OCI-LY7 (cell line): Measurements from ENCODE around the gene CNPY2. TPM values are rescaled to one million over a fixed set of nuclear protein-coding genes. Genes with fewer than 3 reads are reported as not detected.
A peak's percentile ranks its signal among the peaks of the same experiment; 100 is the strongest.
"Not testable (repeated sequence)": the region's sequence is repeated elsewhere in the genome, so short reads cannot be mapped to it uniquely, and the experiment has no call there.

Experiments
- BruUV-seq: library from RNA; stranded (reverse); fragments of 400-500 nt; replicated peaks from 2 replicates; lab custom pipeline; 2021; lab: Mats Ljungman, UMichigan
- CTCF ChIA-PET: fragments of 300-600 bp; sonication (Branson Sonifier 250); formaldehyde crosslinking; loops from one replicate; lab custom pipeline; 2022; ENCODE audit warnings: antibody characterized with exemption; ENCODE audit not compliant: unreplicated experiment; lab: Charles Lee
- POLR2A ChIA-PET: fragments of 300-600 bp; sonication (Branson Sonifier 250); formaldehyde crosslinking; loops from one replicate; lab custom pipeline; 2022; ENCODE audit warnings: antibody characterized with exemption; lab: Charles Lee
- DNase-seq: peaks from one replicate; pipeline ENCODE4 v3.0.0-alpha.2; 2015; ENCODE audit warnings: low spot score
- H2AFZ ChIP-seq: fragments of 200-600 bp; sonication (generic), shearing (Covaris generic); 2 replicates; pipeline ENCODE4 v1.6.1; 2014; ENCODE audit warnings: mild to moderate bottlenecking, antibody characterized with exemption, low read length, moderate library complexity
- H3K27ac ChIP-seq: fragments of 200-600 bp; sonication (generic); 2 replicates; pipeline ENCODE4 v1.5.1; 2014; ENCODE audit warnings: mixed run types, low read depth, mild to moderate bottlenecking, moderate library complexity, low read length, inconsistent platforms; ENCODE audit not compliant: poor library complexity, severe bottlenecking
- H3K36me3 ChIP-seq: fragments of 200-600 bp; sonication (generic); 2 replicates; pipeline ENCODE4 v1.6.1; 2014; ENCODE audit warnings: mild to moderate bottlenecking, antibody characterized with exemption, low read length, moderate library complexity, mixed read lengths; ENCODE audit not compliant: insufficient read depth
- H3K4me1 ChIP-seq: fragments of 200-600 bp; sonication (generic); 2 replicates; pipeline ENCODE4 v1.5.1; 2014; ENCODE audit warnings: mild to moderate bottlenecking, low read length; ENCODE audit not compliant: insufficient read depth, poor library complexity, severe bottlenecking
- H3K4me2 ChIP-seq: fragments of 200-600 bp; sonication (generic); 2 replicates; pipeline ENCODE4 v1.6.1; 2014; ENCODE audit warnings: mild to moderate bottlenecking, low read length
- H3K4me3 ChIP-seq: fragments of 200-600 bp; sonication (generic); 2 replicates; pipeline ENCODE4 v1.5.1; 2014; ENCODE audit warnings: mild to moderate bottlenecking, low read depth, low read length; ENCODE audit not compliant: poor library complexity, severe bottlenecking
- H3K79me2 ChIP-seq: fragments of 200-600 bp; sonication (generic); 2 replicates; pipeline ENCODE4 v1.6.1; 2016; ENCODE audit warnings: low read depth, mild to moderate bottlenecking, low read length, moderate library complexity, mixed read lengths; ENCODE audit not compliant: insufficient read depth
- H3K9me2 ChIP-seq: fragments of 200-600 bp; sonication (generic); 2 replicates; pipeline ENCODE4 v1.6.1; 2016; ENCODE audit warnings: mild to moderate bottlenecking, low read length, mixed read lengths; ENCODE audit not compliant: insufficient read depth
- H3K9me3 ChIP-seq: fragments of 200-600 bp; sonication (generic); 2 replicates; pipeline ENCODE4 v1.6.1; 2014; ENCODE audit warnings: mild to moderate bottlenecking, mixed run types, low read length, mixed read lengths
- H4K20me1 ChIP-seq: fragments of 200-600 bp; sonication (generic); 2 replicates; pipeline ENCODE4 v1.6.1; 2014; ENCODE audit warnings: mild to moderate bottlenecking, antibody characterized with exemption, low read length, moderate library complexity, mixed read lengths; ENCODE audit not compliant: insufficient read depth
- EZH2phosphoT487 ChIP-seq: fragments of 200-600 bp; sonication (generic); IDR thresholded peaks from 2 replicates; pipeline ENCODE4 v1.6.1; 2018; ENCODE audit warnings: low read depth, borderline replicate concordance, mild to moderate bottlenecking, mixed run types, antibody characterized with exemption, low read length, moderate library complexity, mixed read lengths
- intact Hi-C: fragments of 100-400 bp; cut with micrococcal nuclease; formaldehyde crosslinking; loops from one replicate; pipeline ENCODE4 v1.10.0; 2022; ENCODE audit not compliant: unreplicated experiment
- total RNA-seq, 2 experiments: library from RNA; depleted of rRNA in 1 of 2; stranded (reverse); fragments of >200 nt in 1 of 2; shearing (Covaris generic) in 1 of 2; gene quantifications; 2 replicates each; pipeline ENCODE4 v1.2.3, GENCODE V29; 2014 to 2022
- TF ChIP-seq, protein P1 (sequence below): fragments of 200-600 bp; sonication (generic); conservative IDR thresholded peaks from 2 replicates; pipeline ENCODE4 v1.5.1; 2014; ENCODE audit warnings: mild to moderate bottlenecking, antibody characterized with exemption, low read length, moderate library complexity, mixed read lengths

The CNPY2 gene
- total RNA-seq, 2 experiments from 2014 or later, result 75.5 to 85.5 TPM

DNA sequence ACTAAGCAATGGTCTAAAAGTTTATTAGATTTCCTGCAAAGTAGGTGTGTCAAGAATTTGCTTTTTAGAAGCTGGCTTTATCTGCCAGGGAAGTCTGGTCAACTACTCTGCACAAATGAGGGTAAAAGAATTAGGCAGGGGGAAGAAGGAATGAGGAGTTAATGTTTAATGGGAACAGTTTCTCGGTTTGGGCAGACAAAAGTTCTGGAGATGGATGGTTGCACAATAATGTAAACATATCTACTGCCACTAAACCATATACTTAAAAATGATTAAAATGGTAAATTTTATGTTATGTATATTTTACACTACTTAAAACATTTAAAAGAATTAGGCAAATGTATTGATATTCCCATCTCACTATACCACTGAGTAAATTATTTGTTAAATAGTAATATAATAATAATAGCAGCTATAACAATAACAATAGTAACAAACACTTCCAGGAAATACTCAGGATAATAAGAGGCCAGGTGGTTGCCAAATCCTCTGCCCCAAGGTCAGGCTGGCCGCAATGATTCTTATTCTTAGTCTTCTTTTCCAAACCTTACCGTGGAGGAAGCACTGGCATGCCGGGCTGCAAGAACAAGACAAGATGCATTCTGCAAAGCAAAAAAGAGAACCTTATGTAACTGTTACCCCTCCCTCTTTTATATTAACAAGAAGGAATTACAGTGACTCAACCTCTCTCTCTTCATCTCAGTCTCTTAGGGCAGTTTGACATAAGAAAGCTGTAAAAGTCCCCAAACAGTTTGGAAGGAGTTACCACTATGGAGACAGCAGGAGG is 29.6 kb downstream of the CNPY2 start:
- Histone ChIP-seq H3K36me3 (peaks cover 94% of the 10 kb centered on the region), H3K79me2 (peaks cover 42% of the 10 kb centered on the region), H2AFZ (no peak overlapping the region), H4K20me1 (no peaks in the 10 kb centered on the region), H3K4me3 (no peak overlapping the region), H3K4me2 (no peak overlapping the region), H3K9me2 (no peaks in the 10 kb centered on the region), H3K9me3 (no peaks in the 10 kb centered on the region), H3K27ac (no peak overlapping the region), H3K4me1 (peaks cover under 1% of the 10 kb centered on the region)
- BruUV-seq, result TSS peak; percentile 46
- ChIA-PET CTCF (no interaction called here), POLR2A (interaction anchor here (0.6 to 1.0 kb wide), 3 partner anchors 12 to 151 kb away, joined by 3 to 4 read pairs (median 4); no protein-coding TSS in a partner anchor)
- no peak for DNase-seq
- TF ChIP-seq, protein P1, sequence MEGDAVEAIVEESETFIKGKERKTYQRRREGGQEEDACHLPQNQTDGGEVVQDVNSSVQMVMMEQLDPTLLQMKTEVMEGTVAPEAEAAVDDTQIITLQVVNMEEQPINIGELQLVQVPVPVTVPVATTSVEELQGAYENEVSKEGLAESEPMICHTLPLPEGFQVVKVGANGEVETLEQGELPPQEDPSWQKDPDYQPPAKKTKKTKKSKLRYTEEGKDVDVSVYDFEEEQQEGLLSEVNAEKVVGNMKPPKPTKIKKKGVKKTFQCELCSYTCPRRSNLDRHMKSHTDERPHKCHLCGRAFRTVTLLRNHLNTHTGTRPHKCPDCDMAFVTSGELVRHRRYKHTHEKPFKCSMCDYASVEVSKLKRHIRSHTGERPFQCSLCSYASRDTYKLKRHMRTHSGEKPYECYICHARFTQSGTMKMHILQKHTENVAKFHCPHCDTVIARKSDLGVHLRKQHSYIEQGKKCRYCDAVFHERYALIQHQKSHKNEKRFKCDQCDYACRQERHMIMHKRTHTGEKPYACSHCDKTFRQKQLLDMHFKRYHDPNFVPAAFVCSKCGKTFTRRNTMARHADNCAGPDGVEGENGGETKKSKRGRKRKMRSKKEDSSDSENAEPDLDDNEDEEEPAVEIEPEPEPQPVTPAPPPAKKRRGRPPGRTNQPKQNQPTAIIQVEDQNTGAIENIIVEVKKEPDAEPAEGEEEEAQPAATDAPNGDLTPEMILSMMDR, result no peak
- no peak for TF ChIP-seq EZH2phosphoT487
- intact Hi-C loops, result no loop called here

DNA sequence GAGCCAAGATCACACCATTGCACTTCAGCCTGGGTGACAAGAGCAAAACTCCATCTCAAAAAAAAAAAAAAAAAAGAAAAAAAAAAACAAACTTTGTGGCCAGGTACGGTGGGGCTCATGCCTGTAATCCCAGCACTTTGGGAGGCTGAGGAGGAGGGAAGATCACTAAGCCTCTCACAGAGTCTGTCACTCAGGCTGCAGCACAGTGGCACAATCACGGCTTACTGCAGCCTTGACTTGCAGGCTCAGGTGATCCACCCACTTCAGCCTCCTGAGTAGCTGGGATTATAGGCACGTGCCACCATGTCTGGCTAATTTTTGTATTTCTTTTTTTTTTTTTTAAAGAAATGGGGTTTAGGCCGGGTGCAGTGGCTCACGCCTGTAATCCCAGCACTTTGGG is 31.5 kb downstream of the CNPY2 start:
- H3K4me3 ChIP-seq, H3K4me1 ChIP-seq, H3K9me3 ChIP-seq, intact Hi-C loops, H2AFZ ChIP-seq, BruUV-seq, POLR2A ChIA-PET, H3K9me2 ChIP-seq, DNase-seq, H3K27ac ChIP-seq, H4K20me1 ChIP-seq, H3K4me2 ChIP-seq: not testable (repeated sequence)
- Histone ChIP-seq H3K79me2 (peaks cover 28% of the 10 kb centered on the region), H3K36me3 (peaks cover 94% of the 10 kb centered on the region)
- CTCF ChIA-PET, result interaction anchor here (0.6 kb wide), 1 partner anchor 188 kb away, joined by 3 read pairs; no protein-coding TSS in a partner anchor

DNA sequence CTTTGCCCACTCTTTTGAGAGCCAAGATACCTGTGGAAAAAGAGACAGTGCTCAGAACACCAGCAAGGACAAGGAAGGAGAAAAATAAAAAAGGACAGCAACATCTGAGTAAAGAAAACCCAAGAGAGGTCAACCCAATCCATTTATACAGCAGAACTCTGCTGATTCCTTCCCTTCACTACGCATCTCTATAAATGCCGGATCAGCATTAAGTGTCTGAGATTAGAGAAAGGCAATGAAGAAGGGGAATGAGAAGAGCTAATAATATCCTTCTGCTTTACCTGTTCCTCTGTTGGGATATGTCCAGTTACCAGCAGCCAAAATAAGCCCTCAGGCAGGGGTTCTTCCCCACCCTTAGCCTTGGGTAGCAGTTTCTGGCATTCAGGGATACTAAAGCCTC is 33.2 kb downstream of the CNPY2 start:
- CTCF ChIA-PET, result no interaction called here
- Histone ChIP-seq H4K20me1 (no peaks in the 10 kb centered on the region), H3K79me2 (peaks cover 12% of the 10 kb centered on the region; the same call in 1 of the 2 replicates), H3K4me2 (no peak overlapping the region), H3K9me3 (no peaks in the 10 kb centered on the region), H3K4me1 (no peaks in the 10 kb centered on the region), H3K4me3 (no peak overlapping the region), H3K9me2 (no peaks in the 10 kb centered on the region), H2AFZ (no peak overlapping the region), H3K36me3 (peaks cover 95% of the 10 kb centered on the region), H3K27ac (no peak overlapping the region)
- POLR2A ChIA-PET, result no interaction called here
- no peak for DNase-seq
- BruUV-seq, result no TSS peak
- TF ChIP-seq EZH2phosphoT487, result no peak
- TF ChIP-seq, protein P1, result no peak
- intact Hi-C loops, result no loop called here
